Measurements from ENCODE around the gene RAX.

RAX gene

GRCh38 chr18:59308938-59309260 lies 35.6 kb upstream of the RAX start:
- no peak overlapping the region for H3K9ac ChIP-seq (ENCODE audit: low read depth, low read length, poor library complexity, severe bottlenecking)
- no peaks in the 10 kb centered on the region for H4K20me1 ChIP-seq (ENCODE audit: insufficient read depth, low read length, poor library complexity, severe bottlenecking)
- TF ChIP-seq, protein P1, sequence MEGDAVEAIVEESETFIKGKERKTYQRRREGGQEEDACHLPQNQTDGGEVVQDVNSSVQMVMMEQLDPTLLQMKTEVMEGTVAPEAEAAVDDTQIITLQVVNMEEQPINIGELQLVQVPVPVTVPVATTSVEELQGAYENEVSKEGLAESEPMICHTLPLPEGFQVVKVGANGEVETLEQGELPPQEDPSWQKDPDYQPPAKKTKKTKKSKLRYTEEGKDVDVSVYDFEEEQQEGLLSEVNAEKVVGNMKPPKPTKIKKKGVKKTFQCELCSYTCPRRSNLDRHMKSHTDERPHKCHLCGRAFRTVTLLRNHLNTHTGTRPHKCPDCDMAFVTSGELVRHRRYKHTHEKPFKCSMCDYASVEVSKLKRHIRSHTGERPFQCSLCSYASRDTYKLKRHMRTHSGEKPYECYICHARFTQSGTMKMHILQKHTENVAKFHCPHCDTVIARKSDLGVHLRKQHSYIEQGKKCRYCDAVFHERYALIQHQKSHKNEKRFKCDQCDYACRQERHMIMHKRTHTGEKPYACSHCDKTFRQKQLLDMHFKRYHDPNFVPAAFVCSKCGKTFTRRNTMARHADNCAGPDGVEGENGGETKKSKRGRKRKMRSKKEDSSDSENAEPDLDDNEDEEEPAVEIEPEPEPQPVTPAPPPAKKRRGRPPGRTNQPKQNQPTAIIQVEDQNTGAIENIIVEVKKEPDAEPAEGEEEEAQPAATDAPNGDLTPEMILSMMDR (conservative IDR thresholded peaks at IDR 0.05; ENCODE audit: low read length) = no peak
- no peak for TF ChIP-seq EZH2phosphoT487 (IDR thresholded peaks at IDR 0.05; ENCODE audit: borderline replicate concordance)
- H3K36me3 ChIP-seq (ENCODE audit: insufficient read depth, low read length) = no peaks in the 10 kb centered on the region
- H3K4me2 ChIP-seq (ENCODE audit: low read depth, low read length, poor library complexity, severe bottlenecking) = peak overlapping the region; percentile 71
- no peaks in the 10 kb centered on the region for H3K27me3 ChIP-seq (ENCODE audit: insufficient read depth, low read length, poor library complexity, severe bottlenecking)
- H3K4me3 ChIP-seq (ENCODE audit: low read length, poor library complexity, severe bottlenecking) = peak overlapping the region; percentile 63
- H3K79me2 ChIP-seq (ENCODE audit: insufficient read depth, low read length) = no peaks in the 10 kb centered on the region
- H3K9me2 ChIP-seq (replicated peaks; ENCODE audit: low read depth, low read length) = no peaks in the 10 kb centered on the region
- H3F3A ChIP-seq (ENCODE audit: low read depth) = no peaks in the 10 kb centered on the region
- no peaks in the 10 kb centered on the region for H3K4me1 ChIP-seq (ENCODE audit: insufficient read depth, low read length, poor library complexity, severe bottlenecking)
- no peaks in the 10 kb centered on the region for H3K9me3 ChIP-seq (ENCODE audit: insufficient read depth, low read depth, low read length)
- H2AFZ ChIP-seq (ENCODE audit: low read length) = peak overlapping the region; percentile 76

DNA sequence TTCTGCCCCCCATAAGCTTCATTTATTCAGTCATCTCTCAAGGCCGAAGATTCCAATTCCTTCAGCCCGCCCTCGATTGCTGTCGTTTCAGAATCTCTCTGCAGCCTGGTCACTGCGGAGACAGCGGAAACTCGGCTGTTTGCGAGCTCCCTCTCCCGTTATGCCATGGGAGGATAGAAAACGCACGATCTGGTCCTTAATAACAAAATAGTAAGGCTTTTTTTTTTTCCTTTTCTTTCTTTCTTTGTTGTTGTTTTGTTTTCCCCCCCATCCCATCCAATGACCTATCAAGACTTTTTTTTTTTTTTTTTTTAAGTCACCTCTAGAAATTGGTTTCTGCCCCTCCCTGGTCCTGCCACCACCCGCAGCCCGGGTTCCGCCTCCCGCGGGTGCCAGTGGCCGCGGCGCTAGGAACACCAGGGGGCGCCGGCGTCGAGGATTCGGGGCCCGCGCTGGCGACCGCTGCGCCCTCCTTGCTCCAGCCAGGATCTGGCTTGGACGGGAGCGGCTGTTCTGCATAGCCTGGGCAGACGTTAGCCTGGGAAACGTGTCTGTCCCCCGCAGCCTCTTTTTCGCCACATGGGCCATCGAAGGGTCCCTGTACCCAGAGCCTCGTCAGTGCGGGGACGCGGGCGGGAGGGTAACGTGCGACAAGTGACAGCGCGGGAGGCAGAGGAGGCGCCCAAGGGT lies 35.1 kb upstream of the RAX start:
- Histone ChIP-seq H3K9me2 (replicated peaks; ENCODE audit: low read depth, low read length) (no peaks in the 10 kb centered on the region), H3K27me3 (ENCODE audit: insufficient read depth, low read length, poor library complexity, severe bottlenecking) (no peaks in the 10 kb centered on the region), H3K4me1 (ENCODE audit: insufficient read depth, low read length, poor library complexity, severe bottlenecking) (no peaks in the 10 kb centered on the region), H3K4me2 (ENCODE audit: low read depth, low read length, poor library complexity, severe bottlenecking) (peak overlapping the region; percentile 71), H2AFZ (ENCODE audit: low read length) (peak overlapping the region; percentile 76), H3K9me3 (ENCODE audit: insufficient read depth, low read depth, low read length) (no peaks in the 10 kb centered on the region), H3K79me2 (ENCODE audit: insufficient read depth, low read length) (no peaks in the 10 kb centered on the region), H3K4me3 (ENCODE audit: low read length, poor library complexity, severe bottlenecking) (peak overlapping the region; percentile 63), H3K9ac (ENCODE audit: low read depth, low read length, poor library complexity, severe bottlenecking) (no peak overlapping the region), H3F3A (ENCODE audit: low read depth) (no peaks in the 10 kb centered on the region), H4K20me1 (ENCODE audit: insufficient read depth, low read length, poor library complexity, severe bottlenecking) (no peaks in the 10 kb centered on the region), H3K36me3 (ENCODE audit: insufficient read depth, low read length) (no peaks in the 10 kb centered on the region)
- TF ChIP-seq, protein P1 (conservative IDR thresholded peaks at IDR 0.05; ENCODE audit: low read length) = peak; percentile 64
- no peak for TF ChIP-seq EZH2phosphoT487 (IDR thresholded peaks at IDR 0.05; ENCODE audit: borderline replicate concordance)

- no peak for TF ChIP-seq EZH2phosphoT487 (IDR thresholded peaks at IDR 0.05; ENCODE audit: borderline replicate concordance)
- TF ChIP-seq, protein P1 (conservative IDR thresholded peaks at IDR 0.05; ENCODE audit: low read length) = no peak
- H3K4me3 ChIP-seq (ENCODE audit: low read length, poor library complexity, severe bottlenecking) = no peak overlapping the region
- H3K9me2 ChIP-seq (replicated peaks; ENCODE audit: low read depth, low read length) = no peaks in the 10 kb centered on the region
- no peaks in the 10 kb centered on the region for H3K79me2 ChIP-seq (ENCODE audit: insufficient read depth, low read length)
- no peaks in the 10 kb centered on the region for H3K4me1 ChIP-seq (ENCODE audit: insufficient read depth, low read length, poor library complexity, severe bottlenecking)
- H3K27me3 ChIP-seq (ENCODE audit: insufficient read depth, low read length, poor library complexity, severe bottlenecking) = no peaks in the 10 kb centered on the region
- H2AFZ ChIP-seq (ENCODE audit: low read length) = no peak overlapping the region
- H3K36me3 ChIP-seq (ENCODE audit: insufficient read depth, low read length) = no peaks in the 10 kb centered on the region
- no peak overlapping the region for H3K9ac ChIP-seq (ENCODE audit: low read depth, low read length, poor library complexity, severe bottlenecking)
- no peaks in the 10 kb centered on the region for H3K9me3 ChIP-seq (ENCODE audit: insufficient read depth, low read depth, low read length)
- H3F3A ChIP-seq (ENCODE audit: low read depth) = no peaks in the 10 kb centered on the region
- H3K4me2 ChIP-seq (ENCODE audit: low read depth, low read length, poor library complexity, severe bottlenecking) = no peak overlapping the region
- no peaks in the 10 kb centered on the region for H4K20me1 ChIP-seq (ENCODE audit: insufficient read depth, low read length, poor library complexity, severe bottlenecking)
Observed at GRCh38 chr18:59306640-59307039, 33.4 kb upstream of the RAX start.

Measured in Loucy (cell line).